AG10803 (cell line): ENCODE results near the gene GRM8.

Experiments used
- DNase-seq: peaks from one replicate; pipeline ENCODE4 v3.0.0; 2010; ENCODE audit warnings: low read depth
- H3K4me3 ChIP-seq: 2 replicates; pipeline ENCODE4 v1.5.1; 2011; ENCODE audit warnings: mild to moderate bottlenecking, low read length, control low read depth
- TF ChIP-seq, protein P1 (sequence below): conservative IDR thresholded peaks from 2 replicates; pipeline ENCODE4 v1.5.1; 2011; ENCODE audit warnings: mild to moderate bottlenecking, low read length, control low read depth, inconsistent platforms

The GRM8 gene

DNA sequence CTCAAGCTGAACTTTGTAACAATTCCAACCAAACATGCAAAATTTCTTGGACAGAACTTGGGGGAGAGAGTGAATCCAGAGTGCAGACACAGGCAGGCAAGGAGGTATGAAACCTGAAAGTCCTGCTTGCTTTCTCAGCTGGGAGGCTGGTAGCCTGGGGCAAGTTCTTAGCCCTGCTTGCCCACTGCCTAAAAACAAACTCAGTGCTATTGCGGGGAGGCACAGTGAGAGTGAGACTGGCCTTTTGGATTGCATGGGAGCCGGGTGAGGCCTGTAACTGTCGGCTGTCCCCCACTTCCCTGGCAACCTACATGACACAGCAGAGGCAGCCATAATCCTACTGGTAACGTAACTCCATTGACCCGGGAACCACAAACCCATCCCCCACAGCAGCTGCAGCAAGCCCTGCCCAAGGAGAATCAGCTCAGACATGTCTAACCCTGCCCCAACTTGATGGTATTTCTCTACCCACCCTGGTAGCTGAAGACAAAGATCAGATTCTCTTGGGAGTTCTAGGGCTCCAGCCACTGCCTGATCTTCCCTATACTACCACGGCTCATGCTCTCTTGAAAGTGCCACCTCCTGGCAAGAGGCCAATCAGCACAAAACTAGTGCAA is 663.6 kb downstream of the GRM8 start:
- H3K4me3 ChIP-seq, result no peak overlapping the region
- DNase-seq, result no peak
- TF ChIP-seq, protein P1, sequence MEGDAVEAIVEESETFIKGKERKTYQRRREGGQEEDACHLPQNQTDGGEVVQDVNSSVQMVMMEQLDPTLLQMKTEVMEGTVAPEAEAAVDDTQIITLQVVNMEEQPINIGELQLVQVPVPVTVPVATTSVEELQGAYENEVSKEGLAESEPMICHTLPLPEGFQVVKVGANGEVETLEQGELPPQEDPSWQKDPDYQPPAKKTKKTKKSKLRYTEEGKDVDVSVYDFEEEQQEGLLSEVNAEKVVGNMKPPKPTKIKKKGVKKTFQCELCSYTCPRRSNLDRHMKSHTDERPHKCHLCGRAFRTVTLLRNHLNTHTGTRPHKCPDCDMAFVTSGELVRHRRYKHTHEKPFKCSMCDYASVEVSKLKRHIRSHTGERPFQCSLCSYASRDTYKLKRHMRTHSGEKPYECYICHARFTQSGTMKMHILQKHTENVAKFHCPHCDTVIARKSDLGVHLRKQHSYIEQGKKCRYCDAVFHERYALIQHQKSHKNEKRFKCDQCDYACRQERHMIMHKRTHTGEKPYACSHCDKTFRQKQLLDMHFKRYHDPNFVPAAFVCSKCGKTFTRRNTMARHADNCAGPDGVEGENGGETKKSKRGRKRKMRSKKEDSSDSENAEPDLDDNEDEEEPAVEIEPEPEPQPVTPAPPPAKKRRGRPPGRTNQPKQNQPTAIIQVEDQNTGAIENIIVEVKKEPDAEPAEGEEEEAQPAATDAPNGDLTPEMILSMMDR, result no peak

DNA sequence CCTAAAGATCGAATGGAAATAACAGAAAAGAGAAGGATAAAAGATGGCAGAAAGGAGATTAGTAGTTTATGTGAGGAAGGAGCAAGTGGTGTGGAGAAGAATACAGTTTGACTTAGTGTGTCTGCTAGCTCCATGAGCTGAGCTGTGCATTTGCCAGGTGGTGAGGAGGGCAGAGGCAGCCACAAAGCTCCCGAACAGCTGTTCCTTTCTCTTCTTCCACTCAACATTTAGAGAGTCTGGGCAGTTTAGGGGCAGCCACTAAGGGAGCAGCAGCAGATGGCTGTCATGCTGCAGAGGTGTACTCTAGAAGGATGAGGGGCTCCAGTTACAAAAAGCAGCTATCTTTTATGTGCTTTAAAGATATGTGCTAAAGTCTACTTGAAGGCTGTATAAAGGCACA is 674.4 kb downstream of the GRM8 start:
- no peak for DNase-seq
- TF ChIP-seq, protein P1, result no peak
- H3K4me3 ChIP-seq, result no peak overlapping the region

DNA sequence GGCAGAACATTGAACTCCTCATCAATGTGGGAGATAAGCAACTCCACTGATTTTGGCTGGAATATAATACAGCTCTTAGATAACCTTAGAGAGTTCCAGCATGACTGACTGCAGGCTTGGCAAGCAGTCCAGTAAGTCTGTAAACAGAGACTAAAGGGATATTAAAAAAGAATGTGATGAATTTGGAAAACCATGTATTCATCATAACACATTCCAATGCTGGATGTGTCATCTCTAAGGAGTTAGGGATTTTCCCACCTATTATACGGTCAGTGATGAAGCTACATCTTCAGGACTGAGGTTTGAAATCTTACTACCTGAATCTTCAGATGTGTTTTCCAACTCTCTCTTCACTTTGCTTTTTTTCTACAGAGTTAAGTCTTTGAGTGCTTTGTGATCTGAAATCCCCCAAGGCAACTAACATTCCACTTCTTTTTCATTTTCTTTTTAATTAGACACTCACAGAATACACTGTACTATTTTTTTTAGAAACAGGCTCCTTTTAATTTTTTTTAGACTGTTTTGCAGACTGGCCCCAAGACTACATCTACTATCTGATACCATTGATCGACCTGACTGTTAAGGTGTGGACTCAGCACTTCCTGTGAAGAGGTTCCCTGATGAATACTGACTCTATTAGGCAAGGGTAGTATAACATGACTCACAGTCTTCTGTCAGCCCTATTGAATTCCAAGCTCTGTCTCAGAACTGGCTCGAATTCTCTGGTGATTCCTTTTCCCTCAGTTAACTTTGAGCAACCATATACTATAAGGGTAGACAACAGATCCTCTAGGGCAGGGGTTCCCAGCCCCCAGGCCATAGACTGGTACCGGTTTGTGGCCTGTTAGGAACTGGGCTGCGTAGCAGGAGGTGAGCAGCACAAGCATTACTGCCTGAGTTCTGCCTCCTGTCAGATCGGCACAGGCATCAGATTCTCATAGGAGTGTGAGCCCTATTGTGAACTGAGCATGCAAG is 678.2 kb downstream of the GRM8 start:
- DNase-seq, result no peak
- TF ChIP-seq, protein P1, result no peak
- no peak overlapping the region for H3K4me3 ChIP-seq

DNA sequence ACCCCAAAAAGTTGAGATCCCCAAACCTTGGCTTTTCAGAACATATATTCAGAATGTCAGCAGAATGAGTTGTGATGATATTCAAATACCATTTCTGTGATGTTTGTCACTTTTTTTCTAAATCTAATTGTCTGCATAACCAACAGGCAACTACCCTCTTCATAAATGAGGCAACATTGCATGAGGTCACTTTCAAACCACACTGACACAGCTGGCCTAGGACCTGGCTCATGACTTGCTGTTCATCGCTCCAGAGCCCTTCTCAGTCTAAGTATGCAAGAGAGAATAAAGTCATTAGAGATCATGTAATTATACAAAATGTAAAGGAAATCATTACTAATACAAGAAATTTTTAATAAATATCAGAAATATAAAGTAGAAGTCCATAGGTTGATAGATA is 681.9 kb downstream of the GRM8 start:
- no peak for DNase-seq
- TF ChIP-seq, protein P1, result no peak
- H3K4me3 ChIP-seq, result no peak overlapping the region

DNA sequence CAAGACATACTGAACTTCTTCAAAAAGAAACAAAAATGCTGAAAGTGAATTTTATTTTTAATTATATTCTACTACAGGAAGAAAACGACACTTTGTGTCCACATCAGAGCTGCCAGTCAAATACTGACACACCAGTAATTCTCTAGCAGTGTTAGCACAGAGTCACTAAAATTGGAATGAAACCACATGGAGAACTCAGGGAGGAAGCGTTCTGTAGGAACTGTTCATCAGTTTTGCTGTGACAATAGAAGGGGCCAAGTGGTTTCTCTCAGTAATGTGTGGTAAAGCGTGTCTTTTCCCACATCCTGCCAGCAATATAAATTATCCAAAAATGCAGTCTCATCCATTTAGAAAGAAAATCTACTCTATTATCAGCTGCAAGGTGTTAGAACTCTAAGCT is 683.3 kb downstream of the GRM8 start:
- no peak for DNase-seq
- TF ChIP-seq, protein P1, result no peak
- no peak overlapping the region for H3K4me3 ChIP-seq

DNA sequence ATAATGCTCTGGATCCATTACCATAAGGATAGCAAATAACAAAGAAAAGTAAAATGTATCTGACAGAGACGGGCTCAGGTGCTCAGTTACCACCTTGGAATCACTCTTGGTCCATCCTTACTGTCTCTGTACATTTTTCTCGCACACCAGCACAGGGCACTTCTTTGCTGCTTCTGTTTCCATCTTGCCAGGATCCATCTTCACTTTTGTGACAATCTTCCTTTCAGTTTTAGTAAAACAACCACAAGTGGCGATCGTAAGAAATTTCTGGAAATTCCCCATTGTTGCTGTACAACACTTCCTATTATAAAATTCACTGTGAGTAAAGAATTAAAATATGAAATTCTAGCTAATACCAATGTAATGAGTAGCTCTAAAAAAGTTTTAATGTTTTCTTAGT is 695.5 kb downstream of the GRM8 start:
- DNase-seq, result no peak
- TF ChIP-seq, protein P1, result no peak
- H3K4me3 ChIP-seq, result no peak overlapping the region

DNA sequence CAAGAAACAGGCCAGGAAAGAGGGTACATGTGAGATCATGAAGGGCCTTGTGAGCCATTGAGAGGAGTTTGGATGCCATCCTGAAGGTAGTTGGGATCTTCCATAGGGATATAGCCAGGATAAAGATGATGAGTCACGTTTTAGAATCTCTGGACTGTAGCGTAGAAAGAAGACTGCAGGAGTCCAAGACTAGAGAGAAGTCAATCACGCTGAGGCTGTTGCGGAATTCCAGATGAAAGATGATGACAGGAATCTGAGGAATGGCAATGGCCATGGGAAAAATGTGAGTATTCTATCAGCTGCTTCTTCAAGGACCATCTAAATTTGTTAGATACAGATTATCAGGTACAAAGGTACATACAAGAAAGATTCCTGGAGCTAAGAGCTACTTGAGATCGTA is 711.3 kb downstream of the GRM8 start:
- no peak for DNase-seq
- H3K4me3 ChIP-seq, result no peak overlapping the region
- TF ChIP-seq, protein P1, result no peak
